Activated CD4-positive, alpha-beta T cell treated with anti-CD3 and anti-CD28 coated beads, Interleukin-2, amount 50 U/mL, for 48 hours (primary cell): ENCODE results near the gene PCTP.

Experiments used
- DNase-seq, 2 experiments: peaks; one replicate each; pipeline ENCODE4 v3.0.0-alpha.2; 2020

Gene PCTP

DNA sequence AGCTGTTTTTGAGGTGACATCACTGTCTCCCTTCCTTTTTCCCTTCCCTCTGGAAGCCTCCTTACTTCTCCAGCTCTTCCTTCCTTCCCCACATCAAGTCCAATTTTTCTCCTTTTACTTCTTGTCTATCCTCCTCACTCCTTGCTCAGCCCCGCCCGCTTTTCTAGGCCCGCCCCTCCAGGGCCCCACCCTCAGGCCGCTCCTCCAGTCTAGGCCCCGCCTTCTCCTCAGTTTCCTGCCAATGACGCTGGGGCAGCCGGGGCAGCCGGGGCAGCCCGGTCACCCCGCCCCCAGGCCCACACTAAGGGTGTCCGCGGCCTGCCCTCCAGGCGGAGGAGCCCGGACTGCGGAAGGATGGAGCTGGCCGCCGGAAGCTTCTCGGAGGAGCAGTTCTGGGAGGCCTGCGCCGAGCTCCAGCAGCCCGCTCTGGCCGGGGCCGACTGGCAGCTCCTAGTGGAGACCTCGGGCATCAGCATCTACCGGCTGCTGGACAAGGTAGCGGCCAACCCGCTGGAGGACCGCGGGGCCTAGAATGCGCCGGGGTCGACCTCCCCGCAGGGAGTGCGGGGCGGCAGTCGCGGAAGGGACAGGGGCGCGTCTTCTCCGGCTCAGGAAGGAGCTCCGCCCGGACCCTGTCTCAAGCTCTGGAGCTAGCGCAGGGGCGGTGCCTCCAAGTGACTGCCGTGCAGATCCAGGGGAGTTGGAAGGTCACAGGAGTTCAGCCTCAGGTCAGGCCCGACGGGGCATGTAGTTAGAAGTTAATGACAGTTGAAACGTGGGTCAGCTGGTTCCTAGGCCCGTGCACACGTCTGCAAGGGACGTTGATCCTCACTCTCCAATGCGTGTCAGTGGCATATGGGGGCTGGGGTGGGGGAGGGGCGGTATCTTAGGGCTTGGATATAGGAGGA is at the start of gene PCTP:
TSS of gene PCTP (plus strand) at position 302 of the 908 bp plus-strand sequence. CDS start at position 355, 53 bp downstream.
- DNase-seq: peak; percentile 93 to 96

- no peak for DNase-seq
Measured at GRCh38 chr17:55702150-55702549, 48.7 kb upstream of the PCTP start.

DNA sequence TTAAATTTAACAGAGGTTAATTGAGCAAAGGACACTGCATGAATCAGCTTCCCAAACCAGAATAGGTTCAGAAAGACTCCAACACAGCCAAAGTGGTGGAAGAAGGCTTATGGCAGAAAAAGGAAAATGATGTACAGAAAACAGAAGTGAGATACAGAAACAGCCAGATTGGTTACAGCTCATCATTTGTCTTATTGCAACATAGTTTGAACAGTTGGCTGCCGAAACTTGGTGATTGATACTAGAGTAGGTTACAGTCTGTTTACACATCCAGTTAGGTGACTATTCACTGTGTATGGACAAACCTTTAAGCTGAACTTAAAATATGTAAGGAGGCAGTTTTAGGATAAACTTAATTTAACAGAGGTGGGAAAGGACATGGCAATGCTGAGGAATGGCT is 46.5 kb upstream of the PCTP start:
- no peak for DNase-seq

GRCh38 chr17:55705847-55706246 is 45.0 kb upstream of the PCTP start:
- no peak for DNase-seq

GRCh38 chr17:55706808-55707773 is 43.8 kb upstream of the PCTP start:
- no peak for DNase-seq

- DNase-seq: no peak
Measured at GRCh38 chr17:55708175-55708974, 42.5 kb upstream of the PCTP start.

- no peak for DNase-seq
Measured at GRCh38 chr17:55709440-55709839, 41.4 kb upstream of the PCTP start.

DNA sequence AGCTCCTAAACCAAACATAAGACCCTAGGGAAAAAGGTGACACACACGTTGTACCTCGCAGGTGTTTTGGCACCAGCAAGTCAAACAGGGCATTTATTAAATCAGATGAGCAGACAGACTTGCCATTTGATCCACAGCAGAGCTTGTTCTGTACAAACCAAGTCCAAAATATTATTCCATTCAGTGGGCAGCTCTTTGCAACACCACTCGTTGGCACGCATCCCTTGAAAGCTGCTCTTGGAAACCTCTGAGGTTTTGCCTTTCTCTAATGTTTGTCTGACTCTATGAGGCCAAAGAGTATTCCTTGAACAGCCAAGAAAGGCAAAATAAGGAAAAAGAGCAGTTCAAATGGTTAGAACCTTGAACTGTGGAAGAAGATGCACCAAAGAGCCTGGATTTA is 40.9 kb upstream of the PCTP start:
- no peak for DNase-seq

GRCh38 chr17:55710410-55710809 is 40.4 kb upstream of the PCTP start:
- no peak for DNase-seq

GRCh38 chr17:55710829-55711496 is 39.9 kb upstream of the PCTP start:
- DNase-seq: no peak

- no peak for DNase-seq
Measured at GRCh38 chr17:55717432-55717831, 33.4 kb upstream of the PCTP start.

DNA sequence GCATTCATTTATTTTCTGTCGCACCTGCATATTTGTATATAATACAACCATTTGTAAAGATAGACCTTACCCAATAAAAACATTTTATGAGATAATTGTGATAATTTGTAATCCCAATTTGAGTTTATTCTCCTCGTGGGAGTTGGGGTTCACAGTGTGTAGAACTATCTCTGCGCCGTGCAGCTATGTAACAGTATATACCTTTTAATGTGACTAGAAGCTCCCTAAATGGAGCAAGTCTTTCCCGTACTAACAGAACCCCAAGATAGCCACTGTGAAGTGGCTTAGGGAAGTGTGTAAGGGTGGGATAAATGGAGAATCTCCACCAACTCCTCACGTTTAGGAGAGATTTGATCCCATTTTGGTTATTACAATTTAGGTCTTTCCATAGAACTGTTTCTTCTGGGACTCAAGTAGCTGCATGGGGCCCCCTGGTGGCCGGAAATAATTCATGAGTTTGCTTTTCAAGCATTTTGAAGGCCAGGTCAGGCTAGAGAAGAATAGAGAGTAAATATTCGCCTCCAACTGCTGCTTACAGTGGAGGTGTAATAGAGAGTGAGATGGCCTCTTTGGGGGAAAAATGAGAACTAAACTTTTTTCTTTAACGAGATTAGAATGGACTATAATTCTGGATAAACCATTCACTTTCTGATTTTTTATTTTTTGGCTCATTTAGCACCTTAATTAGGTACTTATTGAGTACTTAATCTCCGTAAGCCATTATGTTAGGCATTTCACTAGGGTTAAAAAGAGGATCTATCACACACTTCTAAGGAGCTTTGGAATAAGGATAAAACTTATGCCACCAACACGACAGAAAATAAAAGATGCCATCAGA is 32.7 kb upstream of the PCTP start:
- DNase-seq: peak; percentile 73 to 83

- DNase-seq: no peak
Measured at GRCh38 chr17:55720919-55721836, 29.7 kb upstream of the PCTP start.

- DNase-seq: no peak
Measured at GRCh38 chr17:55722016-55722736, 28.7 kb upstream of the PCTP start.

- DNase-seq: no peak
Measured at GRCh38 chr17:55722742-55723487, 27.9 kb upstream of the PCTP start, which contains the start of gene TMEM100. TMEM100 (minus strand) TSS chr17:55722864; CDS start chr17:55721070, 1,794 bp downstream.

DNA sequence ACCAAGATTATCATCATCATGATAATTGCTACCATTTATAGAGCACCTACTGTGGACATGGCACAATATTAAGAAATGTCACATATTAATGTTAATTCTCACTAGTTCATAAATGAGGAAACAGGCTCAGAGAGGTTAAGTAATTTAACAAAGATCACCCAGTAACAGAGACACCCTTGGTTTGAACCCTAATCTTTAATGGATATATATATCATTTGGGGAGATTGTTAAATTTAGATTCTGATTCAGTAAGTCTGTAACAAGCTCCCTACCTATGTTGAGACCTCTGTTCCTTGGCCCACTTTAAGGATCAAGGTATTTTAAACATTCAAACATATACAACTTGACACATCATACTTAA is 27.4 kb upstream of the PCTP start:
- no peak for DNase-seq

- no peak for DNase-seq
Measured at GRCh38 chr17:55726440-55726839, 24.4 kb upstream of the PCTP start.

- DNase-seq: no peak
Measured at GRCh38 chr17:55727275-55727674, 23.6 kb upstream of the PCTP start.

DNA sequence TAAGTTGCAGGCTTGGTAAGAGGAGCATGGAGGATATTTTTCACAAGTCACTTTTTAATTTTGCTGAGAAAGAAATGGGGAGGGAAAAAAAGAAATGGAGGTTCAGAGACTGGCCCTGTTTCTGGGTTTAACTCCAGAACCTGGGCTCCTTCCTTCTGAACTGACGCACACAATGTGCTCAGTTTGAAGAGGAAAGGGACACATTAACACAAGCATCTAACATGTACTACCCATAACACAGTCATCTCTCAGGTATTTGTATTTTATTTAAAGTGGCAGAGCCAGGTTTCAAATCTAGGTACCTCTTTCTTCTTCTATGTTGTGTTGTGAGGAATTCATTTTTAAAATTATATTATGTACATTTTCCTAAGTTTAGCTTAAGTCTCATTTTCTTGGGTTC is 22.9 kb upstream of the PCTP start:
- DNase-seq: no peak
